ENCODE results near the gene WDR81. TPM values are rescaled to one million over a fixed set of nuclear protein-coding genes. Genes with fewer than 3 reads are reported as not detected.
"Not testable (repeated sequence)": the region's sequence is repeated elsewhere in the genome, so short reads cannot be mapped to it uniquely, and the experiment has no call there.

WDR81 gene
- total RNA-seq, 1 donor from 2014 or later = 70.4 TPM

- Histone ChIP-seq H3K36me3 (no peaks in the 10 kb centered on the region), H3K4me1 (no peaks in the 10 kb centered on the region), H3K27ac (peak overlapping the region; percentile 59 to 69), H3K27me3 (no peaks in the 10 kb centered on the region), H3K4me3 (peak overlapping the region in 1 of 2 donors; percentile 54), H3K9me3 (no peaks in the 10 kb centered on the region)
- TF ChIP-seq, protein P1, sequence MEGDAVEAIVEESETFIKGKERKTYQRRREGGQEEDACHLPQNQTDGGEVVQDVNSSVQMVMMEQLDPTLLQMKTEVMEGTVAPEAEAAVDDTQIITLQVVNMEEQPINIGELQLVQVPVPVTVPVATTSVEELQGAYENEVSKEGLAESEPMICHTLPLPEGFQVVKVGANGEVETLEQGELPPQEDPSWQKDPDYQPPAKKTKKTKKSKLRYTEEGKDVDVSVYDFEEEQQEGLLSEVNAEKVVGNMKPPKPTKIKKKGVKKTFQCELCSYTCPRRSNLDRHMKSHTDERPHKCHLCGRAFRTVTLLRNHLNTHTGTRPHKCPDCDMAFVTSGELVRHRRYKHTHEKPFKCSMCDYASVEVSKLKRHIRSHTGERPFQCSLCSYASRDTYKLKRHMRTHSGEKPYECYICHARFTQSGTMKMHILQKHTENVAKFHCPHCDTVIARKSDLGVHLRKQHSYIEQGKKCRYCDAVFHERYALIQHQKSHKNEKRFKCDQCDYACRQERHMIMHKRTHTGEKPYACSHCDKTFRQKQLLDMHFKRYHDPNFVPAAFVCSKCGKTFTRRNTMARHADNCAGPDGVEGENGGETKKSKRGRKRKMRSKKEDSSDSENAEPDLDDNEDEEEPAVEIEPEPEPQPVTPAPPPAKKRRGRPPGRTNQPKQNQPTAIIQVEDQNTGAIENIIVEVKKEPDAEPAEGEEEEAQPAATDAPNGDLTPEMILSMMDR (IDR thresholded peaks at IDR 0.05) = no peak
- DNase-seq (ENCODE audit: low spot score in 2 of 2) = peak; percentile 41 to 84
- intact Hi-C loops (cut with DNase I) = no loop called here
Observed at GRCh38 chr17:1764284-1764683, 39.8 kb downstream of the WDR81 start.

GRCh38 chr17:1764705-1765104 is 40.2 kb downstream of the WDR81 start:
- intact Hi-C loops (cut with DNase I); H3K9me3 ChIP-seq; H3K4me3 ChIP-seq; H3K36me3 ChIP-seq; H3K27me3 ChIP-seq; H3K4me1 ChIP-seq; DNase-seq (ENCODE audit: low spot score in 2 of 2): not testable (repeated sequence)
- peak overlapping the region; percentile 59 to 69 for H3K27ac ChIP-seq

DNA sequence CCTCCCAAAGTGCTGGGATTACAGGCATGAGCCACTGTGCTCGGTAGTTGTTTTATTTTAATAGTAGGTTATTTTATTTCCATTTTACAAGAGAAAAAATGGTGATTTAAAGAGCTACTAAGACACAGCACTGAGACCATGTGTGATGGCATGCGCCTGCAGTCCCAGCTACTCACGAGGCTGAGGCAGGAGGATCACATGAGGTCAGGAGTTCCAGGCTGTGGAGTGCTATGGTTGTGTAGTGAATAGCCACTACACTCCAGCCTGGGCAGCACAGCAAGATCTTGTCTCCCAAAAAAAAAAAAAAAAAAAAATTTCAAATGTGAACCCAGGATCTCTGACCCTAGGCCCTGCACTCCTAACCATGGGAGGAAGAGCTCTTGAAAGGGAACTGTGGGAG is 41.1 kb downstream of the WDR81 start:
- no peak overlapping the region for H3K4me3 ChIP-seq
- TF ChIP-seq, protein P1 (IDR thresholded peaks at IDR 0.05) = no peak
- no peaks in the 10 kb centered on the region for H3K27me3 ChIP-seq
- H3K4me1 ChIP-seq = no peaks in the 10 kb centered on the region
- H3K9me3 ChIP-seq = no peaks in the 10 kb centered on the region
- peak overlapping the region in 1 of 2 donors; percentile 11 for H3K27ac ChIP-seq
- DNase-seq (ENCODE audit: low spot score in 2 of 2) = no peak
- H3K36me3 ChIP-seq = no peaks in the 10 kb centered on the region
- intact Hi-C loops (cut with DNase I) = no loop called here

- no peak for DNase-seq (ENCODE audit: low spot score in 2 of 2)
- no peaks in the 10 kb centered on the region for H3K27me3 ChIP-seq
- H3K9me3 ChIP-seq = no peaks in the 10 kb centered on the region
- H3K36me3 ChIP-seq = no peaks in the 10 kb centered on the region
- intact Hi-C loops (cut with DNase I) = no loop called here
- H3K27ac ChIP-seq = no peak overlapping the region
- TF ChIP-seq, protein P1 (IDR thresholded peaks at IDR 0.05) = no peak
- no peaks in the 10 kb centered on the region for H3K4me1 ChIP-seq
- no peak overlapping the region for H3K4me3 ChIP-seq
Observed at GRCh38 chr17:1766382-1767135, 42.1 kb downstream of the WDR81 start.

- Histone ChIP-seq H3K27ac (no peak overlapping the region), H3K4me3 (no peak overlapping the region), H3K36me3 (no peaks in the 10 kb centered on the region), H3K27me3 (no peaks in the 10 kb centered on the region), H3K9me3 (no peaks in the 10 kb centered on the region), H3K4me1 (no peaks in the 10 kb centered on the region)
- intact Hi-C loops (cut with DNase I) = no loop called here
- TF ChIP-seq, protein P1 (IDR thresholded peaks at IDR 0.05) = no peak
- no peak for DNase-seq (ENCODE audit: low spot score in 2 of 2)
Observed at GRCh38 chr17:1767358-1767757, 42.9 kb downstream of the WDR81 start.

DNA sequence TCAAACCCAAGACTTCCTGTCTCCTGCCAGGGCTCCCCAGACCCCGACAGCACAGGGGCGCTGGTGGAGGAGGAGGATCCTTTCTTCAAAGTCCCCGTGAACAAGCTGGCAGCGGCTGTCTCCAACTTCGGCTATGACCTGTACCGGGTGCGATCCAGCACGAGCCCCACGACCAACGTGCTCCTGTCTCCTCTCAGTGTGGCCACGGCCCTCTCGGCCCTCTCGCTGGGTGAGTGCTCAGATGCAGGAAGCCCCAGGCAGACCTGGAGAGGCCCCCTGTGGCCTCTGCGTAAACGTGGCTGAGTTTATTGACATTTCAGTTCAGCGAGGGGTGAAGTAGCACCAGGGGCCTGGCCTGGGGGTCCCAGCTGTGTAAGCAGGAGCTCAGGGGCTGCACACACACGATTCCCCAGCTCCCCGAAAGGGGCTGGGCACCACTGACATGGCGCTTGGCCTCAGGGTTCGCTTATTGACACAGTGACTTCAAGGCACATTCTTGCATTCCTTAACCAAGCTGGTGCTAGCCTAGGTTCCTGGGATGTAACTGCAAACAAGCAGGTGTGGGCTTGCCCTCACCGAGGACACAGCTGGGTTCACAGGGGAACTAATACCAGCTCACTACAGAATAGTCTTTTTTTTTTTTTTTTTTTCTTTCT is 45.4 kb downstream of the WDR81 start:
- TF ChIP-seq, protein P1 (IDR thresholded peaks at IDR 0.05) = no peak
- intact Hi-C loops (cut with DNase I) = no loop called here
- Histone ChIP-seq H3K27me3 (no peaks in the 10 kb centered on the region), H3K9me3 (no peaks in the 10 kb centered on the region), H3K4me3 (no peak overlapping the region), H3K36me3 (peaks cover 0 to under 1% of the 10 kb centered on the region in 2 donors), H3K27ac (no peak overlapping the region), H3K4me1 (no peaks in the 10 kb centered on the region)
- no peak for DNase-seq (ENCODE audit: low spot score in 2 of 2)

DNA sequence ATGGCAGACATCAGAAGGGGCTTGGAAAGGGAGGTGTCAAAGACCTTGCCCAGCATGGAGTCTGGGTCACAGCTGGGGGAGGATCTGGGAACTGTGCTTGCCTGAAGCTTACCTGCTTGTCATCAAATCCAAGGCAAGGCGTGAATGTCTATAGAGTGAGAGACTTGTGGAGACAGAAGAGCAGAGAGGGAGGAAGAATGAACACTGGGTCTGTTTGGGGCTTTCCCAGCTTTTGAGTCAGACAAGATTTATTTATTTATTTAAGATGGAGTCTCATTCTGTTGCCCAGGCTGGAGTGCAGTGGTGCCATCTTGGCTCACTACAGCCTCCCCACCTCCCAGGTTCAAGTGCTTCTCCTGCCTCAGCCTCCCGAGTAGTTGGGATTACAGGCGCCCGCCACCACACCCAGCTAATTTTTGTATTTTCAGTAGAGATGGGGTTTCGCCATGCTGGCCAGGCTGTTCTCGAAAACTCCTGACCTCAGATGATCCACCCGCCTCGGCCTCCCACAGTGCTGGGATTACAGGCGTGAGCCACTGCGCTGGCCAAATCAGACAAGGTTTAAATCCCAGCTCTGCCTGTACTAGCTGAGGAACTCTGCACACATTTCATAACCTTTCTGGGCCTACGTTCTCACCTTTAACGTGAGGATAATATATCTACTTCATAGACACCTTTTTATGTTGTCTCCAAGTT is 48.6 kb downstream of the WDR81 start:
- H3K27me3 ChIP-seq; H3K4me3 ChIP-seq; H3K9me3 ChIP-seq; H3K27ac ChIP-seq; DNase-seq (ENCODE audit: low spot score in 2 of 2); intact Hi-C loops (cut with DNase I); H3K4me1 ChIP-seq: not testable (repeated sequence)
- peaks cover 8 to 24% of the 10 kb centered on the region in 2 donors for H3K36me3 ChIP-seq
